CD8-positive, alpha-beta memory T cell (primary cell): ENCODE results near the gene MYO5B. TPM values are rescaled to one million over a fixed set of nuclear protein-coding genes. Genes with fewer than 3 reads are reported as not detected.
"Not testable (repeated sequence)": the region's sequence is repeated elsewhere in the genome, so short reads cannot be mapped to it uniquely, and the experiment has no call there.

Source experiments
- CTCF ChIA-PET: fragments of 350-600 bp; sonication (Branson Sonifier 250); formaldehyde crosslinking; loops from one replicate; lab custom pipeline; 2021; ENCODE audit warnings: antibody characterized with exemption; lab: Charles Lee
- POLR2A ChIA-PET: fragments of 350-600 bp; sonication (Branson Sonifier 250); formaldehyde crosslinking; loops from one replicate; lab custom pipeline; 2021; ENCODE audit warnings: antibody characterized with exemption; lab: Charles Lee
- DNase-seq, 5 donors: peaks; one replicate each; pipeline versions ENCODE4 v3.0.0 to v3.0.0-alpha.2; 2020 to 2022; ENCODE audit warnings: mixed read lengths in 1 of 5
- H3K27ac ChIP-seq: one replicate; pipeline ENCODE4 v1.7.0; 2013; ENCODE audit warnings: low read depth, mild to moderate bottlenecking, low read length, moderate library complexity
- H3K27me3 ChIP-seq: 2 replicates; pipeline ENCODE4 v1.7.0; 2013; ENCODE audit warnings: low read length, mild to moderate bottlenecking; ENCODE audit not compliant: insufficient read depth, poor library complexity, severe bottlenecking
- H3K36me3 ChIP-seq: 2 replicates; pipeline ENCODE4 v1.7.0; 2013; ENCODE audit warnings: mild to moderate bottlenecking, low read length, moderate library complexity; ENCODE audit not compliant: insufficient read depth
- H3K4me1 ChIP-seq: 2 replicates; pipeline ENCODE4 v1.7.0; 2013; ENCODE audit warnings: mild to moderate bottlenecking, low read length, moderate library complexity; ENCODE audit not compliant: insufficient read depth
- H3K4me3 ChIP-seq: 2 replicates; pipeline ENCODE4 v1.7.0; 2013; ENCODE audit warnings: mild to moderate bottlenecking, low read length
- H3K9me3 ChIP-seq: 2 replicates; pipeline ENCODE4 v1.7.0; 2013; ENCODE audit warnings: mild to moderate bottlenecking, low read length
- H3K27ac Mint-ChIP-seq, 8 donors: one replicate each; pipeline ENCODE4 v1.8.0; 2020 to 2021; ENCODE audit warnings: mixed read lengths in 8 of 8, mild to moderate bottlenecking in 6 of 8, inconsistent platforms in 3 of 8, moderate library complexity in 3 of 8
- H3K27me3 Mint-ChIP-seq, 2 donors: one replicate each; pipeline ENCODE4 v1.8.0; 2020 to 2021; ENCODE audit warnings: mixed read lengths in 2 of 2, mild to moderate bottlenecking in 1 of 2, moderate library complexity in 1 of 2
- H3K36me3 Mint-ChIP-seq, 3 donors: one replicate each; pipeline ENCODE4 v1.8.0; 2020 to 2021; ENCODE audit warnings: mixed read lengths in 3 of 3, inconsistent platforms in 1 of 3, mild to moderate bottlenecking in 1 of 3
- H3K4me1 Mint-ChIP-seq, 3 donors: one replicate each; pipeline ENCODE4 v1.8.0; 2020 to 2021; ENCODE audit warnings: mixed read lengths in 3 of 3, inconsistent platforms in 1 of 3, mild to moderate bottlenecking in 1 of 3
- H3K4me3 Mint-ChIP-seq, 7 donors: one replicate each; pipeline ENCODE4 v1.8.0; 2020 to 2021; ENCODE audit warnings: mixed read lengths in 7 of 7, mild to moderate bottlenecking in 6 of 7, moderate library complexity in 4 of 7, inconsistent platforms in 2 of 7
- H3K9me3 Mint-ChIP-seq, 5 donors: one replicate each; pipeline ENCODE4 v1.8.0; 2020 to 2022; ENCODE audit warnings: mixed read lengths in 5 of 5, mild to moderate bottlenecking in 3 of 5, moderate library complexity in 2 of 5, inconsistent platforms in 1 of 5
- polyA plus RNA-seq: library from polyadenylated mRNA; unstranded; fragments of 300-500 nt; fragmentation: Illumina TruSeq; gene quantifications from one replicate; pipeline ENCODE4 v1.2.3, GENCODE V29; 2021
- total RNA-seq, 2 experiments: library from RNA; stranded (reverse); gene quantifications; one replicate each; pipeline ENCODE4 v1.2.3, GENCODE V29; 2021

Gene MYO5B
- total and polyA plus RNA-seq, 3 experiments from 2014 or later = 0.07 to 0.11 TPM; not detected in 1

DNA sequence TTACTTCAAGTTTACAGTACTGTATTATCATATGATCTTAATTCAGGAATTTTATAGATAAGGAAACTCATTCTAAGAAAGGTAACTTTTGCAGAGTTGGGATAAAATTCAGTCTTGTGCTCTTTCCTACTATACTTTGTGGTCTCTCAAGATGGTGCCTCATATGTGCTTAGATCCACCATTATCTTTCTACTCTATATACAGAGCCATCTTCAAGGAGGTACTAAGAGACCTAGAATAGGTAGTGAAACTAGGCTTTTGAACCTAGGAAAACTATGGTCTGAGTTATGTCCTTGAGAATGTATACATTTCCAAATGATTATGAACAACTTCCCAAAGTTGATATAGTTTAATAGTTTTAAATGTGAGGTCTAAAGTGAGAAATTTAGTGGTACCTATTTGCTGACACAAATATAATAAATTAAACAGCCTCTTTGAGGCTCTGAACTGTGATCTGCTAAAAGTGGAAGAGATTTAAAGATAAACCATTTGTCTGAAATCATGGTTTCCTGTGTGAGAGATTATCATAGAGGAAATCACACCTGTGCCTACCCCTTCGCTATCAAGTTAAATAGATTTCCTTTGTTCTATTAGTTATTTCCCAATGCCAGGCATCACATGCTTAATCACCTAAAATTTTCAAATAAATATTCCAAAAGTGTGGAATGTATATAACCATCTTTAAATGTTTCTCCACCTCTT is 408.8 kb downstream of the MYO5B start:
- POLR2A ChIA-PET = no interaction called here

DNA sequence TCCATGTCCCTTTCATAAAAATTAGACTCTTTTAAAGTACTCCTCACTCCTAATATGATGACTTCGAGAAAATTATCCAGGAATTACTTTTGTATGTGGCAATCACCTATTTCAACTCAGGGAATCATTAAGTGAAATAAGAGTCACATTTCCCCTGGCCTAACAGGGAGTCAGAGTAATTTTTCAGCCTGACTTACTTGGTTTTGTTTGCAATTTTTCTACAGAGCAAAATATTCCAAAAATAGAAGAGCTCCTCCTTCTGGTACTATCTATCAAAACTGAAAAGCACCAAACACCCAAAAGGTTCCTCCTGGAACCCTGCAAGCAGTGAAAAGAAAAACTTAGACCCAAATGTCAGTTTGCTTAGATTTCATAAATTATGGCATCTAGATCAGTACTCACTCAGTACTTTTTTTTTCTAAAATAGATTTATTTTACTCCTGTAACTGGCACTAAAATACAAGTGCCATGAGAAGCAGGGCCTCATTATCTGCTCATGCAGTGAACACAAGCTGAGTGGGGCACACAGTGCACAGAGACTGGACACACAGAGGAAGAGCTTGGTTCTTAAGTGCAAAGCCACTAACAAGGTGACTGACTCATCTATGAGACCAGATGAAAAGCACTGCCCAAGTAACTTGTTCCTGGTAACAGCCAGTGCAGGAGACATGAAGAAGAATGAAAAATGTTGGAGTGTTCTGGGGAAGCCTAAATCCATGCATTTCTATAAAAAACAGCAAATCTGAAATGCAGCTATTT is 410.3 kb downstream of the MYO5B start:
- POLR2A ChIA-PET = interaction anchor here (1.5 kb wide), 1 partner anchor 30 kb away, joined by 3 read pairs; no protein-coding TSS in a partner anchor
- H3K4me1 Mint-ChIP-seq = peaks cover 57 to 64% (median 59%) of the 10 kb centered on the region in 3 donors
- CTCF ChIA-PET = interaction anchor here (1.1 to 1.3 kb wide), 3 partner anchors 30 to 85 kb away, joined by 3 to 4 read pairs (median 4); no protein-coding TSS in a partner anchor
- peak overlapping the region in 6 of 7 donors; percentile 1 to 73 (median 40) for H3K4me3 Mint-ChIP-seq
- Histone ChIP-seq H3K36me3 (peaks cover 11% of the 10 kb centered on the region), H3K4me1 (peaks cover 44% of the 10 kb centered on the region), H3K9me3 (no peaks in the 10 kb centered on the region), H3K4me3 (no peak overlapping the region), H3K27me3 (no peaks in the 10 kb centered on the region), H3K27ac (no peak overlapping the region)
- peaks cover 26 to 49% (median 27%) of the 10 kb centered on the region in 3 donors for H3K36me3 Mint-ChIP-seq
- H3K27ac Mint-ChIP-seq = peak overlapping the region in 6 of 8 donors; percentile 14 to 77 (median 37)
- H3K9me3 Mint-ChIP-seq = no peaks in the 10 kb centered on the region
- H3K27me3 Mint-ChIP-seq = no peaks in the 10 kb centered on the region
- DNase-seq = no peak

More for the DNA sequence above, 408.8 kb downstream of the MYO5B start:
- Mint-ChIP-seq H3K36me3 (peaks cover 11 to 49% (median 29%) of the 10 kb centered on the region in 3 donors), H3K27ac (peak overlapping the region in 7 of 8 donors; percentile 12 to 79 (median 48)), H3K4me3 (peak overlapping the region; percentile 20 to 65 (median 50)), H3K27me3 (no peaks in the 10 kb centered on the region), H3K4me1 (peaks cover 59 to 66% (median 60%) of the 10 kb centered on the region in 3 donors), H3K9me3 (no peaks in the 10 kb centered on the region)
- no peak overlapping the region for H3K4me3 ChIP-seq
- peak in 1 of 5 donors; percentile 32 for DNase-seq
- H3K9me3 ChIP-seq = no peaks in the 10 kb centered on the region
- CTCF ChIA-PET = no interaction called here
- H3K27ac ChIP-seq = no peak overlapping the region
- peaks cover 44% of the 10 kb centered on the region for H3K4me1 ChIP-seq
- H3K36me3 ChIP-seq = peaks cover 17% of the 10 kb centered on the region
- no peaks in the 10 kb centered on the region for H3K27me3 ChIP-seq

- H3K4me3 ChIP-seq, H3K9me3 Mint-ChIP-seq, DNase-seq, H3K9me3 ChIP-seq, H3K27me3 Mint-ChIP-seq, H3K27ac ChIP-seq, H3K27me3 ChIP-seq: not testable (repeated sequence)
- peaks cover 48 to 57% (median 52%) of the 10 kb centered on the region in 3 donors for H3K4me1 Mint-ChIP-seq
- peaks cover 11% of the 10 kb centered on the region for H3K36me3 ChIP-seq
- H3K4me1 ChIP-seq = peaks cover 44% of the 10 kb centered on the region
- CTCF ChIA-PET = interaction anchor here (1.1 to 1.3 kb wide), 2 partner anchors 74 to 86 kb away, joined by 3 to 4 read pairs; no protein-coding TSS in a partner anchor
- peak overlapping the region in 2 of 7 donors; percentile 17 to 33 for H3K4me3 Mint-ChIP-seq
- POLR2A ChIA-PET = interaction anchor here (1.5 kb wide), 1 partner anchor 31 kb away, joined by 3 read pairs; no protein-coding TSS in a partner anchor
- H3K27ac Mint-ChIP-seq = peak overlapping the region in 7 of 8 donors; percentile 2 to 81 (median 41)
- H3K36me3 Mint-ChIP-seq = peaks cover 27 to 54% (median 29%) of the 10 kb centered on the region in 3 donors
Measured at GRCh38 chr18:49783631-49784030, 411.3 kb downstream of the MYO5B start.

DNA sequence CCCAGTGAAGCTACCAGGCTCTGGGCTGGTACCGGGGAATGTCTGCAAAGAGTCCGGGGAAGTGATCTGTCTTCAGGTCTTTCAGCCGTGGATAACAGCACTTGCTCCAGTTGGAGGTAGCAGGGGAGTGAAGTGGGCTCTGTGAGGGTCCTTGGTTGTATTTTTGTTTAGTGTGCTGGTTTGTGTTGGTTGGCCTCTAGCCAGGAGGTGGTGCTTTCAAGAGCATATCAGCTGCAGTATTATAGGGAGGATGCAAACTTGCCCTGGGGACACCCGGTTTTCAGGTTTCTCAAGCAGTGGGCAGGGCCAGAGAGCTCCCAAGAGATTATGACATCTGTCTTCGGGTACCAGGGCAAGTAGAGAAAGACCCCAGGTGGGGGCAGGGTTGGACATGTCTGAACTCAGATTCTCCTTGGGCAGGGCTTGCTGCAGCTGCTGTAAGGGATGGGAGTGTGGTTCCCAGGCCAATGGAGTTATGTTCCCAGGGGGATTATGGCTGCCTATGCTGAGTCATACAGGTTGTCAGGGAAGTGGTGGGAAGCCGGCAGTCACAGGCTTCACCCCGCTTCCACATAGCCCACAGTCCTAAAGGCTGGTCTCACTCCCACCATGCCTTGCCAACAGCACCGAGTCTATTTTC is 416.0 kb downstream of the MYO5B start:
- Histone ChIP-seq H3K27me3 (no peaks in the 10 kb centered on the region), H3K4me3 (no peak overlapping the region), H3K9me3 (no peaks in the 10 kb centered on the region), H3K4me1 (peaks cover 3% of the 10 kb centered on the region), H3K27ac (no peak overlapping the region), H3K36me3 (peaks cover 11% of the 10 kb centered on the region)
- peaks cover 2 to 12% (median 10%) of the 10 kb centered on the region in 3 donors for H3K4me1 Mint-ChIP-seq
- peaks cover 26 to 52% (median 49%) of the 10 kb centered on the region in 3 donors for H3K36me3 Mint-ChIP-seq
- no peak for DNase-seq
- H3K27me3 Mint-ChIP-seq = no peaks in the 10 kb centered on the region
- ChIA-PET POLR2A (no interaction called here), CTCF (no interaction called here)
- H3K9me3 Mint-ChIP-seq = peaks cover 4 to 11% (median 7%) of the 10 kb centered on the region in 5 donors
- H3K27ac Mint-ChIP-seq = peak overlapping the region in 2 of 8 donors; percentile 17 to 58
- no peak overlapping the region for H3K4me3 Mint-ChIP-seq

Other genes starting within 250 kb of the MYO5B start
- gene CFAP53, start 71.3 kb upstream of the MYO5B start, total RNA-seq = under 1 TPM; 0.49 to 0.53 TPM
- not detected for gene CFAP53, start 71.3 kb upstream of the MYO5B start, polyA plus RNA-seq
- 10 to 100 TPM; 83.0 to 99.2 TPM for gene MBD1, start 86.4 kb upstream of the MYO5B start, total RNA-seq
- gene MBD1, start 86.4 kb upstream of the MYO5B start, polyA plus RNA-seq = 38.7 TPM
- 100 to 1,000 TPM; 113 to 115 TPM for gene CXXC1, start 92.5 kb upstream of the MYO5B start, total RNA-seq
- 64.6 TPM for gene CXXC1, start 92.5 kb upstream of the MYO5B start, polyA plus RNA-seq
- gene SKA1, start 179.9 kb upstream of the MYO5B start, total RNA-seq = 10 to 100 TPM; 26.5 to 28.7 TPM
- gene SKA1, start 179.9 kb upstream of the MYO5B start, polyA plus RNA-seq = 0.40 TPM